DND-41 (cell line): ENCODE results near the gene LYRM2.

Experiments
- ATAC-seq: fragments of 200-7000 bp; cut with Tn5 transposase; 3 replicates; pipeline ENCODE4 v1.9.1; 2021; ENCODE audit warnings: low read depth; ENCODE audit not compliant: insufficient read depth
- DNase-seq: peaks from one replicate; pipeline ENCODE4 v3.0.0-alpha.2; 2020
- H2AFZ ChIP-seq: 2 replicates; pipeline ENCODE4 v1.6.0; 2012; ENCODE audit warnings: low read depth, low read length
- H3K27ac ChIP-seq: 2 replicates; pipeline ENCODE4 v1.5.1; 2012; ENCODE audit warnings: low read length, inconsistent platforms
- H3K27me3 ChIP-seq: fragments of 200-600 bp; sonication (generic); 2 replicates; pipeline ENCODE4 v1.6.0; 2012; ENCODE audit warnings: low read length, mild to moderate bottlenecking, inconsistent platforms; ENCODE audit not compliant: insufficient read depth, poor library complexity
- H3K36me3 ChIP-seq: 2 replicates; pipeline ENCODE4 v1.5.1; 2012; ENCODE audit warnings: low read length, inconsistent platforms; ENCODE audit not compliant: insufficient read depth
- H3K4me1 ChIP-seq: 2 replicates; pipeline ENCODE4 v1.5.1; 2012; ENCODE audit warnings: mild to moderate bottlenecking, low read length; ENCODE audit not compliant: insufficient read depth
- H3K4me2 ChIP-seq: 2 replicates; pipeline ENCODE4 v1.6.0; 2012; ENCODE audit warnings: mild to moderate bottlenecking, moderate library complexity, low read length, inconsistent platforms; ENCODE audit not compliant: insufficient read depth
- H3K4me3 ChIP-seq, 2 experiments: fragments of 200-600 bp in 1 of 2; shearing (Covaris generic) in 1 of 2; 2 replicates each; pipeline ENCODE4 v1.5.1; 2012 to 2016; ENCODE audit warnings: inconsistent platforms in 2 of 2, low read length in 2 of 2, mild to moderate bottlenecking in 2 of 2, low read depth in 1 of 2, moderate library complexity in 1 of 2
- H3K79me2 ChIP-seq: 2 replicates; pipeline ENCODE4 v1.6.0; 2012; ENCODE audit warnings: low read length, inconsistent platforms; ENCODE audit not compliant: insufficient read depth
- H3K9ac ChIP-seq: 2 replicates; pipeline ENCODE4 v1.6.0; 2012; ENCODE audit warnings: low read depth, mild to moderate bottlenecking, inconsistent platforms, low read length, moderate library complexity
- H3K9me3 ChIP-seq: 2 replicates; pipeline ENCODE4 v1.5.1; 2012; ENCODE audit warnings: low read length, moderate library complexity, mild to moderate bottlenecking, inconsistent platforms; ENCODE audit not compliant: insufficient read depth, severe bottlenecking
- H4K20me1 ChIP-seq: 2 replicates; pipeline ENCODE4 v1.6.0; 2012; ENCODE audit warnings: low read length; ENCODE audit not compliant: insufficient read depth
- EZH2 ChIP-seq: IDR thresholded peaks from 3 replicates; pipeline ENCODE4 v1.6.1; 2012; ENCODE audit warnings: borderline replicate concordance, low read depth, mild to moderate bottlenecking, moderate library complexity, low read length, inconsistent platforms; ENCODE audit not compliant: severe bottlenecking
- TF ChIP-seq, protein P1 (sequence below): IDR thresholded peaks from 2 replicates; pipeline ENCODE4 v1.5.1; 2012; ENCODE audit warnings: borderline replicate concordance, low read length, moderate library complexity, mild to moderate bottlenecking; ENCODE audit not compliant: poor library complexity, severe bottlenecking; ENCODE audit errors: extremely low read depth

Gene LYRM2

DNA sequence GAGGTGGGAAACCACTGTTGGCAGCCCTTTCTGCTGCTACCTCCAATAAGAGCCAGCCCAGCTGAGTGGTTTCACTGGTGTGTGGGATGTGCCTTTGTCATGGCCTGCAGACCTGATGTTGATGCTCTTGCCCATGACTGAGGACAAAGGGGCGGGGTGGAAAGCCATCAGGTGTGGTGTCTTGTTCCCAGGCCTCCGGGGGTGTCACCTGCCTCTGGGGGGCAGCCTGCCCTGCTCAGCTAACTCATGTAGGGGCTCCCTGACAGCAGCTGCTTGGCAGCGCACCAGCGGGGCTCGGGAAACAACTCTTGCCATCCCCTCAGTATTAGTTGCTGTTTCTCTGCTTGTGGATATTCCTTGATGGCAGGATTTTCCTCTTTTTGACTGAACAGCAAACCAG is 91.3 kb downstream of the LYRM2 start:
- H2AFZ ChIP-seq, result no peak overlapping the region
- TF ChIP-seq, protein P1, sequence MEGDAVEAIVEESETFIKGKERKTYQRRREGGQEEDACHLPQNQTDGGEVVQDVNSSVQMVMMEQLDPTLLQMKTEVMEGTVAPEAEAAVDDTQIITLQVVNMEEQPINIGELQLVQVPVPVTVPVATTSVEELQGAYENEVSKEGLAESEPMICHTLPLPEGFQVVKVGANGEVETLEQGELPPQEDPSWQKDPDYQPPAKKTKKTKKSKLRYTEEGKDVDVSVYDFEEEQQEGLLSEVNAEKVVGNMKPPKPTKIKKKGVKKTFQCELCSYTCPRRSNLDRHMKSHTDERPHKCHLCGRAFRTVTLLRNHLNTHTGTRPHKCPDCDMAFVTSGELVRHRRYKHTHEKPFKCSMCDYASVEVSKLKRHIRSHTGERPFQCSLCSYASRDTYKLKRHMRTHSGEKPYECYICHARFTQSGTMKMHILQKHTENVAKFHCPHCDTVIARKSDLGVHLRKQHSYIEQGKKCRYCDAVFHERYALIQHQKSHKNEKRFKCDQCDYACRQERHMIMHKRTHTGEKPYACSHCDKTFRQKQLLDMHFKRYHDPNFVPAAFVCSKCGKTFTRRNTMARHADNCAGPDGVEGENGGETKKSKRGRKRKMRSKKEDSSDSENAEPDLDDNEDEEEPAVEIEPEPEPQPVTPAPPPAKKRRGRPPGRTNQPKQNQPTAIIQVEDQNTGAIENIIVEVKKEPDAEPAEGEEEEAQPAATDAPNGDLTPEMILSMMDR, result no peak
- TF ChIP-seq EZH2, result no peak
- ATAC-seq (no peak), DNase-seq (no peak)
- H3K4me2 ChIP-seq, result no peak overlapping the region
- H3K27me3 ChIP-seq, result no peaks in the 10 kb centered on the region
- H3K4me3 ChIP-seq, result no peak overlapping the region
- H3K4me1 ChIP-seq, result no peaks in the 10 kb centered on the region
- H4K20me1 ChIP-seq, result no peaks in the 10 kb centered on the region
- no peak overlapping the region for H3K9ac ChIP-seq
- H3K27ac ChIP-seq, result no peak overlapping the region
- no peaks in the 10 kb centered on the region for H3K9me3 ChIP-seq
- no peaks in the 10 kb centered on the region for H3K36me3 ChIP-seq
- H3K79me2 ChIP-seq, result no peaks in the 10 kb centered on the region

DNA sequence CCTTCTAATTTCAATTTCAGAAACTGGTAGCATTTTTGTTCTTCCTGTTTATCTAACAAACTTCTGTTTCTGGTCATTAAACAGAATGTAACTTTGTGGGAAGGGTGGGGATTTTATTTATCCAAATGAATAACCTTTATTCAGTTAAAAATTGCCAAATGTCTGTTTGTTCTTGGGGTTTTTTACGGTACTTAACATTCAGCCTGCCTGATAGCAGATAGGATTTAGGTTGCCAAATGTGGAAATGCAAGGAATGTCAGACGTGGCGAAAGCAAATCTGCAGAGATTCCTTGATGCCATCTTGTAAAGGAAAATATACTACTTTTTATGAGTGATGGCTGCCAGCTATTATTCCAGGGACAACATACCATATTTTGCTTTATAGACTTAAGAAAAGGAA is 95.7 kb downstream of the LYRM2 start:
- ATAC-seq (no peak), DNase-seq (no peak)
- Histone ChIP-seq H2AFZ (no peak overlapping the region), H3K9me3 (no peaks in the 10 kb centered on the region), H3K27me3 (peaks cover 2% of the 10 kb centered on the region), H3K79me2 (no peaks in the 10 kb centered on the region), H4K20me1 (no peaks in the 10 kb centered on the region), H3K36me3 (no peaks in the 10 kb centered on the region), H3K4me3 (no peak overlapping the region), H3K27ac (no peak overlapping the region), H3K4me2 (no peak overlapping the region), H3K9ac (no peak overlapping the region), H3K4me1 (no peaks in the 10 kb centered on the region)
- TF ChIP-seq, protein P1, result no peak
- TF ChIP-seq EZH2, result no peak

DNA sequence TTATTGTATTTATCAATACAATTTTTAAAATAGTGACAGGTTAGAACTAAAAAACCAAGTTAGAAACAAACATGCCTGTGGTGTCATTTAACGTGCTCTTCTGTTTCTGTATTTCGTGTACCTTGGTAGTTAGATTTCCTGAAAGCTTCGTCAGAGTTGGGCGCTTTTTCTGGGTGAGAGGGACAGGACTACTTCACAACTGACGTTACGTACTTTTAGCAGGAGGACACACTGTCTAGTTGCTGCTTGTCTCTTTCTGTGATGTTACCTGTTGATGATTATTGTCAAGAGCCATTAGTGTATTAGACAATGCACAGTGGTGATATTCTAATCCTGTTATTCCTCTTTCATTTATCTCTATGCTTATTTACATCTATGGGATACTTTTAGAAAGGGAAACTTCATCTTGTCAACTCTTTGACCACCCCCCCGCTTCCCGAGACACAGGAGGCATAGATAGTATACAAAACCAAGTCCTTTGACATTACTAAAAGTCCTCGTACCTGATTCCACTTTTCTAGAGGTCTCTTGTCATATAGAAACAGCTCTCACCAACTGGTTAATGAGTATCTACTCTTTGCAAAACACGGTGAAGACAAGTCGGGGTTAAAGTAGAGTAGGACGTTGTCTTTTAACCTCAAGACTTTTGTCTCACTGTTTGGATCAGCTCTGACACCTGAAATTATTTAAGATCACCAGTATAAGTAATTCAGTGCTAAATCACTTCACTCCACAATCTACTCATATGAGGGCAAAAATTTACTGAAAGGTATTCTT is 96.3 kb downstream of the LYRM2 start:
- no peaks in the 10 kb centered on the region for H3K79me2 ChIP-seq
- no peaks in the 10 kb centered on the region for H3K4me1 ChIP-seq
- DNase-seq (no peak), ATAC-seq (no peak)
- no peaks in the 10 kb centered on the region for H3K36me3 ChIP-seq
- no peaks in the 10 kb centered on the region for H3K9me3 ChIP-seq
- H2AFZ ChIP-seq, result no peak overlapping the region
- no peak overlapping the region for H3K9ac ChIP-seq
- no peak overlapping the region for H3K4me3 ChIP-seq
- no peak for TF ChIP-seq EZH2
- TF ChIP-seq, protein P1, result no peak
- H3K27ac ChIP-seq, result no peak overlapping the region
- peaks cover 2% of the 10 kb centered on the region for H3K27me3 ChIP-seq
- H3K4me2 ChIP-seq, result no peak overlapping the region
- no peaks in the 10 kb centered on the region for H4K20me1 ChIP-seq
